ENCODE measurements around the gene TRAF2.

GRCh38 chr9:136922540-136922939 lies 36.2 kb downstream of the TRAF2 start:
- TF ChIP-seq CTCF (IDR thresholded peaks at IDR 0.05; ENCODE audit: low read depth, low read length) (no peak), EZH2phosphoT487 (IDR thresholded peaks at IDR 0.05; ENCODE audit: low read depth) (no peak)
